ES-I3 (cell line): ENCODE measurements around the gene ZNF74.
"Not testable (repeated sequence)": the region's sequence is repeated elsewhere in the genome, so short reads cannot be mapped to it uniquely, and the experiment has no call there.

Experiments used
- H3K36me3 ChIP-seq: 2 replicates; pipeline ENCODE4 v1.6.1; 2013; ENCODE audit warnings: mild to moderate bottlenecking, low read length, control low read depth, moderate library complexity; ENCODE audit not compliant: insufficient read depth
- H3K4me1 ChIP-seq: 2 replicates; pipeline ENCODE4 v1.6.1; 2013; ENCODE audit warnings: mild to moderate bottlenecking, control low read depth, low read length; ENCODE audit not compliant: insufficient read depth
- H3K9ac ChIP-seq: 2 replicates; pipeline ENCODE4 v1.6.1; 2013; ENCODE audit warnings: low read depth, mild to moderate bottlenecking, low read length, moderate library complexity
- H3K9me3 ChIP-seq: 2 replicates; pipeline ENCODE4 v1.6.1; 2013; ENCODE audit warnings: mild to moderate bottlenecking, low read length, moderate library complexity; ENCODE audit not compliant: control insufficient read depth, insufficient read depth

The ZNF74 gene

GRCh38 chr22:20401376-20402014 lies 7.5 kb downstream of the ZNF74 start:
- Histone ChIP-seq H3K36me3 (no peaks in the 10 kb centered on the region), H3K9me3 (no peaks in the 10 kb centered on the region), H3K9ac (no peak overlapping the region), H3K4me1 (no peaks in the 10 kb centered on the region)

- no peak overlapping the region for H3K9ac ChIP-seq
- no peaks in the 10 kb centered on the region for H3K9me3 ChIP-seq
- no peaks in the 10 kb centered on the region for H3K4me1 ChIP-seq
- no peaks in the 10 kb centered on the region for H3K36me3 ChIP-seq
Observed at GRCh38 chr22:20402960-20403778, 9.2 kb downstream of the ZNF74 start.

- no peaks in the 10 kb centered on the region for H3K9me3 ChIP-seq
- no peaks in the 10 kb centered on the region for H3K36me3 ChIP-seq
- H3K4me1 ChIP-seq, result no peaks in the 10 kb centered on the region
- H3K9ac ChIP-seq, result no peak overlapping the region
Observed at GRCh38 chr22:20403779-20404140, 9.8 kb downstream of the ZNF74 start.

GRCh38 chr22:20404881-20405280 lies 10.9 kb downstream of the ZNF74 start:
- Histone ChIP-seq H3K4me1 (no peaks in the 10 kb centered on the region), H3K36me3 (no peaks in the 10 kb centered on the region), H3K9ac (no peak overlapping the region), H3K9me3 (no peaks in the 10 kb centered on the region)

- H3K4me1 ChIP-seq, result no peaks in the 10 kb centered on the region
- H3K9me3 ChIP-seq, result no peaks in the 10 kb centered on the region
- no peak overlapping the region for H3K9ac ChIP-seq
- H3K36me3 ChIP-seq, result no peaks in the 10 kb centered on the region
Observed at GRCh38 chr22:20405291-20405930, 11.5 kb downstream of the ZNF74 start.

- no peaks in the 10 kb centered on the region for H3K9me3 ChIP-seq
- no peaks in the 10 kb centered on the region for H3K4me1 ChIP-seq
- H3K36me3 ChIP-seq, result no peaks in the 10 kb centered on the region
- no peak overlapping the region for H3K9ac ChIP-seq
Observed at GRCh38 chr22:20405931-20406685, 12.2 kb downstream of the ZNF74 start.

- no peak overlapping the region for H3K9ac ChIP-seq
- H3K9me3 ChIP-seq, result no peaks in the 10 kb centered on the region
- no peaks in the 10 kb centered on the region for H3K36me3 ChIP-seq
- H3K4me1 ChIP-seq, result no peaks in the 10 kb centered on the region
Observed at GRCh38 chr22:20406686-20407408, 12.9 kb downstream of the ZNF74 start.

GRCh38 chr22:20407829-20408228 lies 13.9 kb downstream of the ZNF74 start:
- Histone ChIP-seq H3K4me1 (no peaks in the 10 kb centered on the region; the same call in 1 of the 2 replicates), H3K9me3 (no peaks in the 10 kb centered on the region), H3K36me3 (no peaks in the 10 kb centered on the region), H3K9ac (no peak overlapping the region)

GRCh38 chr22:20408891-20409290 lies 14.9 kb downstream of the ZNF74 start:
- Histone ChIP-seq H3K36me3 (no peaks in the 10 kb centered on the region), H3K9me3 (no peaks in the 10 kb centered on the region), H3K4me1 (no peaks in the 10 kb centered on the region; the same call in 1 of the 2 replicates), H3K9ac (no peak overlapping the region)

- H3K36me3 ChIP-seq, H3K4me1 ChIP-seq, H3K9ac ChIP-seq, H3K9me3 ChIP-seq: not testable (repeated sequence)
Observed at GRCh38 chr22:20409385-20409784, 15.4 kb downstream of the ZNF74 start.

- Histone ChIP-seq H3K4me1 (no peaks in the 10 kb centered on the region; the same call in 1 of the 2 replicates), H3K9me3 (no peaks in the 10 kb centered on the region), H3K9ac (no peak overlapping the region), H3K36me3 (no peaks in the 10 kb centered on the region)
Observed at GRCh38 chr22:20412474-20413216, 18.7 kb downstream of the ZNF74 start.

- Histone ChIP-seq H3K9ac (no peak overlapping the region), H3K4me1 (no peaks in the 10 kb centered on the region; the same call in 1 of the 2 replicates), H3K36me3 (no peaks in the 10 kb centered on the region), H3K9me3 (no peaks in the 10 kb centered on the region)
Observed at GRCh38 chr22:20413217-20414058, 19.5 kb downstream of the ZNF74 start.

GRCh38 chr22:20414059-20414440 lies 20.1 kb downstream of the ZNF74 start:
- Histone ChIP-seq H3K36me3 (no peaks in the 10 kb centered on the region), H3K9me3 (no peaks in the 10 kb centered on the region), H3K9ac (no peak overlapping the region), H3K4me1 (no peaks in the 10 kb centered on the region; the same call in 1 of the 2 replicates)
